Caco-2 (cell line): ENCODE data around the gene SPATA24. TPM values are rescaled to one million over a fixed set of nuclear protein-coding genes. Genes with fewer than 3 reads are reported as not detected.

Experiments
- BruUV-seq: library from RNA; stranded (reverse); fragments of 400-500 nt; replicated peaks from 2 replicates; lab custom pipeline; 2021; lab: Mats Ljungman, UMichigan
- CTCF ChIA-PET: fragments of 300-600 bp; sonication (Branson Sonifier 250); formaldehyde crosslinking; loops from one replicate; lab custom pipeline; 2022; ENCODE audit warnings: antibody characterized with exemption; lab: Charles Lee
- POLR2A ChIA-PET: fragments of 300-600 bp; sonication (Branson Sonifier 250); formaldehyde crosslinking; loops from one replicate; lab custom pipeline; 2022; ENCODE audit warnings: antibody characterized with exemption; lab: Charles Lee
- DNase-seq, 2 experiments: peaks; one replicate each; pipeline versions ENCODE4 v3.0.0 to v3.0.0-alpha.2; 2020 to 2022
- H3K27me3 ChIP-seq: replicated peaks from 2 replicates; pipeline ENCODE4 v1.6.0; 2011; ENCODE audit warnings: low read length; ENCODE audit not compliant: control insufficient read depth, insufficient read depth
- H3K36me3 ChIP-seq: 2 replicates; pipeline ENCODE4 v1.5.1; 2011; ENCODE audit warnings: low read length; ENCODE audit not compliant: control insufficient read depth, insufficient read depth
- H3K4me1 ChIP-seq: fragments of 250-450 bp; sonication (Bioruptor Pico); 2 replicates; pipeline ENCODE4 v1.5.1; 2020; ENCODE audit warnings: mild to moderate bottlenecking
- H3K4me3 ChIP-seq: 2 replicates; pipeline ENCODE4 v1.5.1; 2011; ENCODE audit warnings: low read depth, mild to moderate bottlenecking, control low read depth, low read length
- H3K9me3 ChIP-seq: fragments of 250-450 bp; sonication (Bioruptor Pico); 2 replicates; pipeline ENCODE4 v1.5.1; 2020; ENCODE audit warnings: mild to moderate bottlenecking, moderate library complexity
- H3K27ac Mint-ChIP-seq: one replicate; pipeline ENCODE4 v1.8.0; 2022; ENCODE audit warnings: mixed read lengths; ENCODE audit not compliant: unreplicated experiment
- H3K27me3 Mint-ChIP-seq: one replicate; pipeline ENCODE4 v1.8.0; 2022; ENCODE audit warnings: mixed read lengths; ENCODE audit not compliant: insufficient read depth, unreplicated experiment
- H3K36me3 Mint-ChIP-seq: one replicate; pipeline ENCODE4 v1.8.0; 2022; ENCODE audit warnings: mild to moderate bottlenecking, mixed read lengths; ENCODE audit not compliant: insufficient read depth, unreplicated experiment
- H3K4me1 Mint-ChIP-seq: one replicate; pipeline ENCODE4 v1.8.0; 2022; ENCODE audit warnings: low read depth, mixed read lengths; ENCODE audit not compliant: unreplicated experiment
- H3K4me3 Mint-ChIP-seq: one replicate; pipeline ENCODE4 v1.8.0; 2022; ENCODE audit warnings: mild to moderate bottlenecking, moderate library complexity, mixed read lengths; ENCODE audit not compliant: unreplicated experiment
- H3K9me3 Mint-ChIP-seq: one replicate; pipeline ENCODE4 v1.8.0; 2022; ENCODE audit warnings: mixed read lengths; ENCODE audit not compliant: unreplicated experiment
- CTCF ChIP-seq, 2 experiments: fragments of 200-600 bp in 1 of 2; IDR thresholded peaks; 1 replicate in 1 of 2; 2 replicates in 1 of 2; pipeline versions ENCODE4 v1.5.1 to v1.8.0; 2011 to 2022; ENCODE audit warnings: antibody characterized with exemption in 1 of 2, control low read depth in 1 of 2, inconsistent platforms in 1 of 2, low read depth in 1 of 2, low read length in 1 of 2, mild to moderate bottlenecking in 1 of 2, moderate library complexity in 1 of 2; ENCODE audit not compliant: insufficient read depth in 1 of 2, severe bottlenecking in 1 of 2, unreplicated experiment in 1 of 2
- intact Hi-C: fragments of 100-400 bp; cut with micrococcal nuclease; formaldehyde crosslinking; loops from one replicate; pipeline ENCODE4 v1.10.0; 2022; ENCODE audit not compliant: unreplicated experiment
- total RNA-seq: library from RNA; stranded (reverse); gene quantifications from 2 replicates; pipeline ENCODE4 v1.2.3, GENCODE V29; 2022

The SPATA24 gene
- total RNA-seq, 1 experiment from 2014 or later, result 10.1 TPM

GRCh38 chr5:139394123-139394653 lies 9.7 kb downstream of the SPATA24 start:
- H3K9me3 ChIP-seq, result no peaks in the 10 kb centered on the region
- POLR2A ChIA-PET, result no interaction called here
- Mint-ChIP-seq H3K36me3 (peaks cover 17% of the 10 kb centered on the region), H3K9me3 (no peaks in the 10 kb centered on the region), H3K27ac (no peak overlapping the region), H3K4me3 (no peak overlapping the region), H3K4me1 (peaks cover 9% of the 10 kb centered on the region), H3K27me3 (no peaks in the 10 kb centered on the region)
- no peaks in the 10 kb centered on the region for H3K27me3 ChIP-seq
- peaks cover 22% of the 10 kb centered on the region for H3K4me1 ChIP-seq
- intact Hi-C loops, result no loop called here
- DNase-seq, result no peak
- CTCF ChIA-PET, result no interaction called here
- H3K4me3 ChIP-seq, result no peak overlapping the region
- BruUV-seq, result no TSS peak
- no peaks in the 10 kb centered on the region; the same call in 1 of the 2 replicates for H3K36me3 ChIP-seq
- TF ChIP-seq CTCF (IDR thresholded peaks at IDR 0.05; ENCODE audit: insufficient read depth in 1 of 2, low read depth in 1 of 2, low read length in 1 of 2, severe bottlenecking in 1 of 2, unreplicated experiment in 1 of 2), result no peak

- Mint-ChIP-seq H3K4me3 (peak overlapping the region; percentile 82), H3K4me1 (peaks cover 9% of the 10 kb centered on the region), H3K36me3 (peaks cover 14% of the 10 kb centered on the region), H3K27ac (peak overlapping the region; percentile 79), H3K9me3 (no peaks in the 10 kb centered on the region), H3K27me3 (no peaks in the 10 kb centered on the region)
- no peaks in the 10 kb centered on the region for H3K27me3 ChIP-seq
- H3K9me3 ChIP-seq, result no peaks in the 10 kb centered on the region
- CTCF ChIA-PET, result interaction anchor here (0.6 to 1.2 kb wide), 3 partner anchors 25 to 262 kb away, joined by 3 to 8 read pairs (median 5); partner anchors contain the start of gene PAIP2
- POLR2A ChIA-PET, result interaction anchor here (0.6 to 1.0 kb wide), 2 partner anchors 10 to 51 kb away, joined by 4 read pairs; partner anchors contain the start of gene SPATA24
- TF ChIP-seq CTCF (IDR thresholded peaks at IDR 0.05; ENCODE audit: insufficient read depth in 1 of 2, low read depth in 1 of 2, low read length in 1 of 2, severe bottlenecking in 1 of 2, unreplicated experiment in 1 of 2), result no peak
- no TSS peak for BruUV-seq
- no peak for DNase-seq
- no peaks in the 10 kb centered on the region; the same call in 1 of the 2 replicates for H3K36me3 ChIP-seq
- peaks cover 22% of the 10 kb centered on the region for H3K4me1 ChIP-seq
- intact Hi-C loops, result loop anchor here (1.0 kb wide), 2 partner anchors 10 to 51 kb away; no protein-coding TSS in a partner anchor
- peak overlapping the region; percentile 86 for H3K4me3 ChIP-seq
Measured at GRCh38 chr5:139393497-139394122, 10.3 kb downstream of the SPATA24 start.

- Histone ChIP-seq H3K4me1 (peaks cover 22% of the 10 kb centered on the region), H3K36me3 (no peaks in the 10 kb centered on the region; the same call in 1 of the 2 replicates), H3K9me3 (no peaks in the 10 kb centered on the region), H3K4me3 (peak overlapping the region; percentile 86), H3K27me3 (no peaks in the 10 kb centered on the region)
- H3K27me3 Mint-ChIP-seq, result no peaks in the 10 kb centered on the region
- peaks cover 9% of the 10 kb centered on the region for H3K4me1 Mint-ChIP-seq
- H3K4me3 Mint-ChIP-seq, result peak overlapping the region; percentile 82
- peak; percentile 85 to 89 for DNase-seq
- ChIA-PET CTCF (interaction anchor here (0.6 to 1.2 kb wide), 5 partner anchors 11 to 263 kb away, joined by 3 to 8 read pairs (median 5); partner anchors contain the start of genes PAIP2 and SPATA24), POLR2A (interaction anchor here (0.6 to 1.0 kb wide), 2 partner anchors 11 to 51 kb away, joined by 4 read pairs; partner anchors contain the start of gene SPATA24)
- intact Hi-C loops, result loop anchor here (1.0 kb wide), 2 partner anchors 10 to 51 kb away; no protein-coding TSS in a partner anchor
- H3K9me3 Mint-ChIP-seq, result no peaks in the 10 kb centered on the region
- TSS peak; percentile 63 for BruUV-seq
- peaks cover 14% of the 10 kb centered on the region for H3K36me3 Mint-ChIP-seq
- peak overlapping the region; percentile 79 for H3K27ac Mint-ChIP-seq
- TF ChIP-seq CTCF (IDR thresholded peaks at IDR 0.05; ENCODE audit: insufficient read depth in 1 of 2, low read depth in 1 of 2, low read length in 1 of 2, severe bottlenecking in 1 of 2, unreplicated experiment in 1 of 2), result peak; percentile 85 to 94
Measured at GRCh38 chr5:139392678-139393496, 11.0 kb downstream of the SPATA24 start.
